ENCODE measurements around the gene DCAF11. TPM values are rescaled to one million over a fixed set of nuclear protein-coding genes. Genes with fewer than 3 reads are reported as not detected.
A peak's percentile ranks its signal among the peaks of the same experiment; 100 is the strongest.

The DCAF11 gene
- total and polyA plus RNA-seq, 2 of the 13 experiments (the other 11 are each of a cell fraction or from before 2014, with no cell fraction given) = 150 to 257 TPM

- TF ChIP-seq ZNF614 (CRISPR knock-in tag; IDR thresholded peaks at IDR 0.05; ENCODE audit: borderline replicate concordance) = no peak
- TF ChIP-seq ZBTB3 (CRISPR knock-in tag; IDR thresholded peaks at IDR 0.05; ENCODE audit: borderline replicate concordance, low read depth) = no peak
- TF ChIP-seq NFE2L2 (IDR thresholded peaks at IDR 0.05; ENCODE audit: low read length) = no peak
- no peak; the same call in 1 of the 2 replicates for TF ChIP-seq NR0B2 (CRISPR knock-in tag; IDR thresholded peaks at IDR 0.05)
- TF ChIP-seq SCMH1 (CRISPR knock-in tag; IDR thresholded peaks at IDR 0.05; ENCODE audit: borderline replicate concordance) = no peak
- TF ChIP-seq KMT2B (CRISPR knock-in tag; IDR thresholded peaks at IDR 0.05) = 0 out of 2 replicates have a peak, but pooled peaks have one; percentile 11
- no peak; the same call in 1 of the 2 replicates for TF ChIP-seq HOXA9 (CRISPR knock-in tag; IDR thresholded peaks at IDR 0.05; ENCODE audit: borderline replicate concordance)
- no peak for TF ChIP-seq NAIF1 (CRISPR knock-in tag; IDR thresholded peaks at IDR 0.05; ENCODE audit: borderline replicate concordance)
- no peak for TF ChIP-seq HNRNPH1 (optimal IDR thresholded peaks at IDR 0.05; ENCODE audit: low read depth, low read length)
- no peak for TF ChIP-seq ZNF20 (CRISPR knock-in tag; IDR thresholded peaks at IDR 0.05)
- no peak; the same call in none of the 2 replicates for TF ChIP-seq ZNF510 (CRISPR knock-in tag; IDR thresholded peaks at IDR 0.05; ENCODE audit: low read depth)
- no peak for TF ChIP-seq HNRNPUL1 (IDR thresholded peaks at IDR 0.05; ENCODE audit: low read depth, low read length)
- TF ChIP-seq YEATS2 (CRISPR knock-in tag; IDR thresholded peaks at IDR 0.05; ENCODE audit: borderline replicate concordance) = no peak
- no peak for TF ChIP-seq NFKBIZ (CRISPR knock-in tag; IDR thresholded peaks at IDR 0.05)
- TF ChIP-seq, protein P1, sequence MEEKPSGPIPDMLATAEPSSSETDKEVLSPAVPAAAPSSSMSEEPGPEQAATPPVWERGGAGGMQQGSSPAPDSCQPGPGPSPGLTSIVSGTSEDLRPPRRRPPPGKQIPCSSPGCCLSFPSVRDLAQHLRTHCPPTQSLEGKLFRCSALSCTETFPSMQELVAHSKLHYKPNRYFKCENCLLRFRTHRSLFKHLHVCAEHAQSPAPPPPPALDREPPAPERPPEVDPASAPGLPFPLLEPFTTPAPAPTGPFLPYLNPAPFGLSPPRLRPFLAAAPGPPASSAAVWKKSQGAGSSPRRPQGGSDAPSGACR (CRISPR knock-in tag; IDR thresholded peaks at IDR 0.05) = no peak
- no peak for TF ChIP-seq XRCC5 (optimal IDR thresholded peaks at IDR 0.05; ENCODE audit: low read length)
- TF ChIP-seq ZFP41 (CRISPR knock-in tag; IDR thresholded peaks at IDR 0.05; ENCODE audit: borderline replicate concordance) = 0 out of 2 replicates have a peak, but pooled peaks have one; percentile 1
- no peak for TF ChIP-seq RBM39 (IDR thresholded peaks at IDR 0.05; ENCODE audit: low read depth, low read length, poor library complexity, severe bottlenecking)
- TF ChIP-seq MAFG (CRISPR knock-in tag; IDR thresholded peaks at IDR 0.05) = no peak
- TF ChIP-seq ZNF329 (CRISPR knock-in tag; IDR thresholded peaks at IDR 0.05; ENCODE audit: low read depth) = no peak
- no peak for TF ChIP-seq PAX8 (CRISPR knock-in tag; IDR thresholded peaks at IDR 0.05; ENCODE audit: borderline replicate concordance)
- TF ChIP-seq ELF3 (CRISPR knock-in tag; IDR thresholded peaks at IDR 0.05) = no peak
- TF ChIP-seq MAFK (conservative IDR thresholded peaks at IDR 0.05 in 1 of 2, IDR thresholded peaks at IDR 0.05 in 1 of 2; ENCODE audit: low read length in 2 of 2) = no peak
- TF ChIP-seq, protein P2, sequence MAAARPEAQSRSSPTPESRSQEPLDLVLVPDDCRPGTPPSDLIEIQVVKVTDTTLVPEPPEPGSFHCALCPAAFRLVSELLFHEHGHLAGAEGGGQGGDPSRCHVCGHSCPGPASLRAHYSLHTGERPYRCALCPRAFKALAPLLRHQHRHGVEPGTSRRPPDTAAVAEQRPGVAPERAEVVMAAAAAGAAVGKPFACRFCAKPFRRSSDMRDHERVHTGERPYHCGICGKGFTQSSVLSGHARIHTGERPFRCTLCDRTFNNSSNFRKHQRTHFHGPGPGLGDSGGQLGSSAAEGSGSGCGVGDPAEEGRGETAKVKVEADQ (CRISPR knock-in tag; IDR thresholded peaks at IDR 0.05; ENCODE audit: borderline replicate concordance) = no peak
- TF ChIP-seq, protein P3, sequence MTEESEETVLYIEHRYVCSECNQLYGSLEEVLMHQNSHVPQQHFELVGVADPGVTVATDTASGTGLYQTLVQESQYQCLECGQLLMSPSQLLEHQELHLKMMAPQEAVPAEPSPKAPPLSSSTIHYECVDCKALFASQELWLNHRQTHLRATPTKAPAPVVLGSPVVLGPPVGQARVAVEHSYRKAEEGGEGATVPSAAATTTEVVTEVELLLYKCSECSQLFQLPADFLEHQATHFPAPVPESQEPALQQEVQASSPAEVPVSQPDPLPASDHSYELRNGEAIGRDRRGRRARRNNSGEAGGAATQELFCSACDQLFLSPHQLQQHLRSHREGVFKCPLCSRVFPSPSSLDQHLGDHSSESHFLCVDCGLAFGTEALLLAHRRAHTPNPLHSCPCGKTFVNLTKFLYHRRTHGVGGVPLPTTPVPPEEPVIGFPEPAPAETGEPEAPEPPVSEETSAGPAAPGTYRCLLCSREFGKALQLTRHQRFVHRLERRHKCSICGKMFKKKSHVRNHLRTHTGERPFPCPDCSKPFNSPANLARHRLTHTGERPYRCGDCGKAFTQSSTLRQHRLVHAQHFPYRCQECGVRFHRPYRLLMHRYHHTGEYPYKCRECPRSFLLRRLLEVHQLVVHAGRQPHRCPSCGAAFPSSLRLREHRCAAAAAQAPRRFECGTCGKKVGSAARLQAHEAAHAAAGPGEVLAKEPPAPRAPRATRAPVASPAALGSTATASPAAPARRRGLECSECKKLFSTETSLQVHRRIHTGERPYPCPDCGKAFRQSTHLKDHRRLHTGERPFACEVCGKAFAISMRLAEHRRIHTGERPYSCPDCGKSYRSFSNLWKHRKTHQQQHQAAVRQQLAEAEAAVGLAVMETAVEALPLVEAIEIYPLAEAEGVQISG (CRISPR knock-in tag; IDR thresholded peaks at IDR 0.05) = no peak
- no peak for TF ChIP-seq KAT8 (CRISPR knock-in tag; IDR thresholded peaks at IDR 0.05)
- TF ChIP-seq MTF1 (CRISPR knock-in tag; IDR thresholded peaks at IDR 0.05) = 0 out of 2 replicates have a peak, but pooled peaks have one; percentile 16
- no peak for TF ChIP-seq ZNF562 (CRISPR knock-in tag; IDR thresholded peaks at IDR 0.05; ENCODE audit: borderline replicate concordance)
Measured at GRCh38 chr14:24081739-24082211, 32.8 kb upstream of the DCAF11 start (continued).
